Aorta (tissue), 5 donors: ENCODE data around the gene ELL. TPM values are rescaled to one million over a fixed set of nuclear protein-coding genes. Genes with fewer than 3 reads are reported as not detected.

Experiments used
- ATAC-seq: fragments of 200-7000 bp; cut with Tn5 transposase; one replicate; pipeline ENCODE4 v1.9.1; 2022; ENCODE audit warnings: moderate library complexity; ENCODE audit not compliant: low FRiP score
- DNase-seq, 2 donors: peaks; one replicate each; pipeline ENCODE4 v3.0.0-alpha.2; 2020
- H3K27ac ChIP-seq, 2 donors: one replicate each; pipeline ENCODE4 v1.5.1; 2013; ENCODE audit warnings: low read length in 2 of 2, mild to moderate bottlenecking in 2 of 2, moderate library complexity in 2 of 2, control low read depth in 1 of 2, inconsistent platforms in 1 of 2, low read depth in 1 of 2
- H3K27me3 ChIP-seq, 2 donors: one replicate each; pipeline ENCODE4 v1.6.1; 2013; ENCODE audit warnings: control low read depth in 1 of 2, low read length in 1 of 2, mild to moderate bottlenecking in 1 of 2, moderate library complexity in 1 of 2; ENCODE audit not compliant: insufficient read depth in 2 of 2, control insufficient read depth in 1 of 2
- H3K36me3 ChIP-seq, 2 donors: one replicate each; pipeline ENCODE4 v1.6.1; 2013; ENCODE audit warnings: control low read depth in 1 of 2, low read length in 1 of 2, mild to moderate bottlenecking in 1 of 2; ENCODE audit not compliant: insufficient read depth in 2 of 2, control insufficient read depth in 1 of 2
- H3K4me1 ChIP-seq, 2 donors: one replicate each; pipeline ENCODE4 v1.6.1; 2013; ENCODE audit warnings: low read length in 2 of 2, control low read depth in 1 of 2, mild to moderate bottlenecking in 1 of 2, moderate library complexity in 1 of 2; ENCODE audit not compliant: insufficient read depth in 2 of 2, control insufficient read depth in 1 of 2
- H3K4me3 ChIP-seq, 2 donors: one replicate each; pipeline ENCODE4 v1.5.1; 2013; ENCODE audit warnings: low read length in 2 of 2, control low read depth in 1 of 2, mild to moderate bottlenecking in 1 of 2
- H3K9me3 ChIP-seq: one replicate; pipeline ENCODE4 v1.6.1; 2013; ENCODE audit warnings: mild to moderate bottlenecking, low read length; ENCODE audit not compliant: control insufficient read depth
- WGBS, 2 donors: extraction: QIAGEN DNeasy Blood & Tissue Kit; methylation state at CpG; one replicate each; pipeline ENCODE4 v1.1.7; 2013; 5-methylcytosine and 5-hydroxymethylcytosine counted together
- intact Hi-C, 2 donors: fragments of 100-400 bp; cut with DNase I; formaldehyde crosslinking; loops; one replicate each; pipeline versions ENCODE4 v1.14.2 to v1.15.0; 2022
- polyA plus RNA-seq, 2 donors: library from polyadenylated mRNA; stranded (reverse); fragments of 200-250 nt; gene quantifications; one replicate each; pipeline ENCODE4 v1.2.3, GENCODE V29; 2013
- total RNA-seq, 2 donors: library from RNA; stranded (reverse); fragmentation: NEBNext Ultra II Directional; extraction: Animal tissue kit (Norgen Biotek cat#: 25700); gene quantifications; one replicate each; pipeline ENCODE4 v1.2.1, GENCODE V29; 2021
- donor health status: healthy with polysubstance abuse.
- donor health status: Bipolar disorder and iron deficiency.
- donor health status: DM: no; HTN: no; CAD: no.
- donor health status: DM: no; HTN: no; CAD: no.
- donor health status: DM: yes; HTN: yes; CAD: no.

The ELL gene
- total and polyA plus RNA-seq, 4 donors: 7.3 to 37.9 (median 21.5) TPM

DNA sequence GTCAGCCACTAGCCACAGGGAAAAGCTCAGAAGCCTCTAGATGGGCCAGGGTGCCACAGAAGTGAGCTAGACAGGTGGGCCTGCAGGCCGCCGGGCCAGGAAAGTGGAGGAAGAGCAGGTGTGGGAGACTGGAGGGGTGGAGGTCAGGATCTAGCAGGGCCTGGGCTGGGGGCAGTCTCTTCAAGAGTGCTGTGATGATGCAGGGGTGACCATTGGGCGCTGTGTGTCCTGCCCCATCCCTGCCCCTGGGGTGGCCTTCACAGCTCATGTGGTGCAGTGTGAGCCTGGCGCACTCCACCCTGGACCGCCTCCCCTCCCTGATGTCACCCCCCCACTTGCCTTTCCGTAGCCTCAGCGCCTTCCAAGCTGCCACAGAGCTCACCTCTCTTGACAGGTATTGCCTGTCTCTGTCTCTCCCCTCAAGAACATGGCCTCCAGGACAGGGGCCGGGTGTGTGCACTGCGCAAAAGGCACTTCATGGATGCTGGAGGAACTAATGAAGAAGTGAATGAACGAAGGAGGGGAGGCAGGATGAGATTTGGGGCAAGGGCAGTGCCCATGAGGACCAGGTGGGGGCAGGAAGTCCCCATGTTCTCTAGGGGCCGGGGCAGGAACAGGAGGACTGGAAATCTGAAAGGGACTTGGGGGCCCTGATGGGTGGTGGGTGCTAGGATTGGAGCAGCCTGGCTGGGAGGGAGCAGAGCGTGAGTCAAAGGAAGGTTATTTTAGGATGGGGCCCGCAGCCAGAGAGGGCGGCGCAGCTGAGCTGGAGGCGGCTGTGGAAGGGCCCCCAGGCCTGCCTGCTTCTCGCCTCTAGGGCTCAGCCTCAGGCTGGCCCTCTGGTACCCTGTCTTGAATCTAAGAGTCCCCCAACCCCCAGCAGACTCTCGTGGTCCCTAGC lies 96.1 kb downstream of the ELL start:
- H3K27me3 ChIP-seq: no peaks in the 10 kb centered on the region
- H3K4me1 ChIP-seq: no peaks in the 10 kb centered on the region
- ATAC-seq (peak; percentile 72), DNase-seq (peak; percentile 85 to 92)
- no peaks in the 10 kb centered on the region for H3K36me3 ChIP-seq
- WGBS, 2 donors: 37 to 38% methylated on average over 15 to 18 of the region's 18 CpGs
- no peak overlapping the region for H3K4me3 ChIP-seq
- no peaks in the 10 kb centered on the region for H3K9me3 ChIP-seq
- intact Hi-C loops: no loop called here
- peak overlapping the region in 1 of 2 donors; percentile 37 for H3K27ac ChIP-seq

DNA sequence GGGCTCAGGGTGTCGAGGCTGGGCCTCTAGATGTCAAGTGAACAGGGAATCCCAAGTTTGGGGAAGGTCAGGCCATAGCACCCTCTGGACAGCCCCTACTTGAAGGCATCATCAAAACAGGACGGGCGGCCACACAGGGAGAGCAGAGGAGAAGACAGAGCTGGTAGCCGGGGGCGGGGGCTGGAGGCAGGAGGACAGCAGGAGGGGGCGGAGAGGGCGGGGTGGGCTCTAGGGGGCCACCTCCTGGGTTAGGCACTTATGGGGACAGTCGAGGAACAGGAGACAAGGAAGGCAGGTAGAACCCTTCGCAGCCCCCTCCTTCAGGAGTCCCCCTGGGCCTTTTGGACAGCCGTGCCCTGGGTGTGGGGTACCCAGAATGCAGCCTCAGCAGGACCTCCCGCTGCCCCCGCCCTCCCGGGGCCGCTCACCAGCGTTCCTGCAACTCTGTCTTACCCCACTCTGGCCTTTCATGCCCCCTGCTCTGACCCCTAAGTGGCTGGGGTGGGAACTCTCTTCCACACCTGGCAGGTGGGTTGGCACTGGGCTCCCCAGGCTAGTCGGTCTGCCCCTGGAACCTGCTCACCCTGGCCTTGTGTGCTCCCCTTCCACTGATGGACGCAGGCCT lies 96.9 kb downstream of the ELL start:
- WGBS, 2 donors: 88 to 89% methylated on average over 16 to 17 of the region's 17 CpGs
- H3K36me3 ChIP-seq: no peaks in the 10 kb centered on the region
- no peak overlapping the region for H3K4me3 ChIP-seq
- DNase-seq (no peak), ATAC-seq (no peak)
- H3K27me3 ChIP-seq: no peaks in the 10 kb centered on the region
- H3K4me1 ChIP-seq: no peaks in the 10 kb centered on the region
- peak overlapping the region in 1 of 2 donors; percentile 0 for H3K27ac ChIP-seq
- intact Hi-C loops: no loop called here
- H3K9me3 ChIP-seq: no peaks in the 10 kb centered on the region

DNA sequence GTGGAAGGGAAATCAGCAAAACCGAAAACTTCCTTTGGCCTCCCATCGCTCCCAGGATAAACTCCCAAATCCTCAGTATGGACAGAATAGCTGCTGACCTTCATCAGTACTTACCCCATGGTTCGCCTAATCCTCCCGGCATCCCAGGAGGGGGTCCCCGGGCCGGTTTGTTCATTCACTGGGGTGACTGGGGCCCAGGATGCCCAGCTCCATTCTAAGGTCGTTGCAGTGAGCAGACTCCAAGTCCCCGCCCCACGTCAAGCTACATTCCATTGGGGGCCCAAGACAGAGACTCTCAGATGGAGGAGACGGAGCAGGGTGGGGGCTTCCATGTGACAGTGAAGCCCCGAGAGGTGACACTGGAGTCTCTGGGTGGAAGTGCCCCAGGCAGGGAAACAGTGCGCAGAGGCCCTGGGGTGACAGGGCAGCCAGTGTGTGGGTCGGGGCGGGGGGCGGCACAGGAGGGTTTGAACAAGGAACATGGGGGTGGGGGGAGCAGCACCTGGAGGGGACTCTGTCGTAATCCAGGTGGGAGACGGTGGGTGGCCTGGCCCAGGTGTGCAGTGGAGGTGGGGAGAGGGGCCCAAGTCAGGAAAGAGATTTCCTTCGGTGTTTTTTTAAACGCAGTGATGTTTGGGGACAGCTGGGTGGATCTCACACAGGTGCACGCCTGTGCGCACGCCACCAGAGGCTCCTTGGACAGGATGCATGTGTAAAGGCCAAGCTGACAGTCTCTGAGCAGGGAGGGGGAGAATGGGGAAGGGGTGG lies 97.6 kb downstream of the ELL start:
- Histone ChIP-seq H3K9me3 (no peaks in the 10 kb centered on the region), H3K27me3 (no peaks in the 10 kb centered on the region), H3K36me3 (no peaks in the 10 kb centered on the region), H3K4me1 (no peaks in the 10 kb centered on the region), H3K27ac (no peak overlapping the region), H3K4me3 (no peak overlapping the region)
- intact Hi-C loops: no loop called here
- ATAC-seq (no peak), DNase-seq (peak in 1 of 2 donors; percentile 74)
- 73 to 75% methylated on average over 22 of the region's 22 CpGs for WGBS, 2 donors

DNA sequence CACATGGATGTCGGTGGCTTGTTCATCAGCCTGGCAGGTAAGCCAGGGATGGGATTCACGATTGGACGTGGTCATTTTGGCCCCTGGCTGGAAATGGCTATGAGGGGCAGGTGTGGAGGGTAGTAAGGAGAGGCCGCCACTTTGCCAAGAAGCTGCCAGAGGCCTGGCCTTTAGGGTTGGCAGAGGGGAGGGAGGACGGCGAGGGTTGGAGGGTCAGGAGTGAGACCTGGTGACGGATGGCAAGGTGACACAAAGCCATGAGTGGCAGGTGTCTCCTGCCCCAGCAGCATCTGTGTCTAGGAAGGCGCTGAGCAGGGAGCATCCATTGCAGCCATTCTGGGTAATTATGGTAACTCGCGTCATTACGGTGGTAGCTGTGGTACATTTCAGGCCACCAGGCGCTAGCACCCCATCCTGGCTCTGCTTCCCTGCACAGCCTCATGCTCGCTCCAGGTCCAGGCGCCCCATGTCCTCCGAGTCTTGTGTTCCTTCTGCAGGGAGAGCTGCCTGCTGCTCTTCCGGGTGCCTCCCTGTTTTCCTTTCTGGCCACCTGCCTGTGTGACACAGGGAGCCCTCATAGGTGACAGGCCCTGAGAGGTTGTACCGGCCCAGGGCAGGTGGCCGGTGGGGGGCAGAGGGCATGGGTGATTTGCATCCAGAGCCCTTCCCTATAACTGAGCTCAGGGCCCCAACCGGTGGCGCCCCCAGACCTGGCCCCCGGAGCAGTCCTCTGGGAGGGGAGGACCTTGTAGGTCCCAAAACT lies 98.4 kb downstream of the ELL start:
- Histone ChIP-seq H3K4me3 (no peak overlapping the region), H3K36me3 (no peaks in the 10 kb centered on the region), H3K27me3 (no peaks in the 10 kb centered on the region), H3K4me1 (no peaks in the 10 kb centered on the region), H3K27ac (no peak overlapping the region), H3K9me3 (no peaks in the 10 kb centered on the region)
- 68 to 72% methylated on average over 21 of the region's 21 CpGs for WGBS, 2 donors
- intact Hi-C loops: no loop called here
- no peak for DNase-seq
- ATAC-seq: no peak

DNA sequence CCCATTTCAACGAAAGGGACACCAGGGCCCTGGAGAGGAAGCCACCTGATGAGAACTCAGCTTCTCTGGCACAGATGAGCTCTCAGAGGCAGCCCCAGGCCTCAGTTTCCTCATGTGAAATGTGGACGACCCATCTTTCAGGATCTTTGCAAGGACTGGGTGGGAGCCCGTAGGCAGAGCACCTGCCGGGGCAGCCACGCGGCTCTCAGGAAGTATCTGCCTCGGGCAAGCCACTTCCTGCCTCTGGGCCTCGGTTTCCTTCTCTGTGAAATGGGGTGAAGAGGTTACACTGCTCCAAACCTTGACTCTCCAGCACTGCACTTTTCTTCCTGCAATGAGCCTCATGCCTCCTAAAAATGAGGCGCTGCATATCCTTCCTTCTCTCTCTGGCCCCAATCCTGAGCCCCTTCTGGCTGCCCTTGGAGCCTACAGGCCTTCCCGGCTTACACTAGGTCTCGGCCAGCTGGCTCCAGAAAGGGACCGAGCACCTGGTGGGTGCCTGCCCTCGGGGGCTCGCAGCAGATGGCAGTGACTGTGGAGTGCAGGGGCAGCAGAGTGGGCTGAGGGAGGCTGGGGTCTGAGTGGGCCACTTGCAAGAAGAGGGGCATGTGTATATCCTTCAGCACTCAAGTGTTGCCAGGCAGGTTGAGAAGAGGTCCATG lies 99.2 kb downstream of the ELL start:
- H3K4me1 ChIP-seq: no peaks in the 10 kb centered on the region
- 85% methylated on average over 14 of the region's 14 CpGs for WGBS, 2 donors
- ATAC-seq (no peak), DNase-seq (no peak)
- no peak overlapping the region for H3K4me3 ChIP-seq
- no peaks in the 10 kb centered on the region for H3K27me3 ChIP-seq
- no peaks in the 10 kb centered on the region for H3K9me3 ChIP-seq
- no peaks in the 10 kb centered on the region for H3K36me3 ChIP-seq
- intact Hi-C loops: no loop called here
- H3K27ac ChIP-seq: no peak overlapping the region

DNA sequence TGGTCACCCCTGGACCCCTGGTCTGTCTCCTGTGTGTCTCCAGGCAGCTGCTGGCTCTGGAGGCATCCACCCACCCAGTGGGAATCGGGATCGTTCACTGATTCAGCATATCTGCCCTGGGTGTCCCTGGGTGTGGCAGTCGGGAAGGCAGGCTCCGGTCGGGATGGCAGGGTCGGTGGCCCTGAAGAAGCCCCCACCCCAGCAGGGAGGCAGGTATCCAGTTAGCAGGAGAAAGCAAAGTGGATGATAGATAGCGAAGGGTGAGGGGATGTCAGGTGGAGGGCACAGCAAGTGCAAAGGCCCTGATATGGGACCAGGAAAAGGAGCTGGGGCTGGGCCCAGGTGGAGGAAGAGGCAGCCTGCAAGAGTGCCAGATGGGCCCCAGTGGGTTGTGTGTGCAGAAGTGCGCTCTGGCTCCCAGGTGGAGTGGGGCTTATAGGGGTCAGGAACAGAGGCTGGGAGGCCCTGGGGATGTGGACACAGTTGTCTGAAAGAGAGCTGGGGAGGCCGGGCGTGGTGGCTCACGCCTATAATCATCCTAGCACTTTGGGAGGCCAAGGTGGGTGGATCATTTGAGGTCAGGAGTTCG lies 100.4 kb downstream of the ELL start:
- H3K4me1 ChIP-seq: no peaks in the 10 kb centered on the region
- ATAC-seq: no peak

DNA sequence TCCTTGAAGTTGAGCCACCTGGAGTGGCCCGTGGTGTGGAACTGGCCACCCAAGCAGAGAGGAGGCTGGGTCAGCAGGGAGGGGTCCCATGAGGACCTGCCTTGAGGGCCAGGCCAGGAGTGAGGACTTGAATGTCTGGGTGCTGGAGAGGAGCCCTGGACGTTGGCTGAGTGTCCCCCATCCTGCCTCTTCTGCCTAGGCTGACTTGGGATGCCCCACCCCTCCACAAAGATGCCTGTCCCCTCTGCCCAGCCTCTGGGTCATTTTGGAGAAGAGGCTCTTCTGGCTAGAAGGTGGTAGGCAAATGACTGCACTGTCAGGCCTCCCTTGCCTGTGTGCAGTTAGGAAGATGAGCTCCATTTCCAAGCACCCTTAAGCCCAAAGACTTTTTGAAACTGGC lies 100.9 kb downstream of the ELL start:
- Histone ChIP-seq H3K27me3 (no peaks in the 10 kb centered on the region), H3K4me3 (no peak overlapping the region), H3K9me3 (no peaks in the 10 kb centered on the region), H3K36me3 (no peaks in the 10 kb centered on the region), H3K4me1 (no peaks in the 10 kb centered on the region), H3K27ac (peak overlapping the region in 1 of 2 donors; percentile 20)
- intact Hi-C loops: no loop called here
- WGBS, 2 donors: 28 to 30% methylated on average over 2 of the region's 2 CpGs
- peak in 1 of 2 donors; percentile 50 for DNase-seq
- ATAC-seq: no peak

More for the DNA sequence above, 100.4 kb downstream of the ELL start:
- H3K4me3 ChIP-seq: no peak overlapping the region
- H3K27ac ChIP-seq: no peak overlapping the region
- intact Hi-C loops: no loop called here
- peak; percentile 50 to 70 for DNase-seq
- no peaks in the 10 kb centered on the region for H3K27me3 ChIP-seq
- 78 to 84% methylated on average over 11 to 12 of the region's 12 CpGs for WGBS, 2 donors
- H3K9me3 ChIP-seq: no peaks in the 10 kb centered on the region
- no peaks in the 10 kb centered on the region for H3K36me3 ChIP-seq
